GM23338 (cell line): ENCODE data around the gene KCTD14.

Experiments used
- EZH2 ChIP-seq: fragments of 200-600 bp; sonication (generic); IDR thresholded peaks from one replicate; pipeline ENCODE4 v1.8.0; 2017; ENCODE audit warnings: antibody characterized with exemption, mild to moderate bottlenecking, low read depth; ENCODE audit not compliant: unreplicated experiment
- EZH2phosphoT487 ChIP-seq: fragments of 200-600 bp; sonication (generic); IDR thresholded peaks from one replicate; pipeline ENCODE4 v1.8.1; 2018; ENCODE audit warnings: antibody characterized with exemption; ENCODE audit not compliant: unreplicated experiment
- JUNB ChIP-seq: IDR thresholded peaks from one replicate; pipeline ENCODE4 v1.6.1; 2016; ENCODE audit warnings: antibody characterized with exemption; ENCODE audit not compliant: unreplicated experiment
- POLR2AphosphoS5 ChIP-seq: IDR thresholded peaks from 2 replicates; pipeline ENCODE4 v1.6.1; 2016; ENCODE audit warnings: antibody characterized with exemption, low read depth
- TF ChIP-seq, protein P1 (sequence below), 2 experiments: fragments of 200-600 bp in 1 of 2; sonication (generic) in 1 of 2; conservative IDR thresholded peaks; 2 replicates each; pipeline versions ENCODE4 v1.5.1 to v1.6.1; 2016 to 2017; ENCODE audit warnings: antibody characterized with exemption in 2 of 2, low read depth in 2 of 2, mild to moderate bottlenecking in 2 of 2, moderate library complexity in 1 of 2

DNA sequence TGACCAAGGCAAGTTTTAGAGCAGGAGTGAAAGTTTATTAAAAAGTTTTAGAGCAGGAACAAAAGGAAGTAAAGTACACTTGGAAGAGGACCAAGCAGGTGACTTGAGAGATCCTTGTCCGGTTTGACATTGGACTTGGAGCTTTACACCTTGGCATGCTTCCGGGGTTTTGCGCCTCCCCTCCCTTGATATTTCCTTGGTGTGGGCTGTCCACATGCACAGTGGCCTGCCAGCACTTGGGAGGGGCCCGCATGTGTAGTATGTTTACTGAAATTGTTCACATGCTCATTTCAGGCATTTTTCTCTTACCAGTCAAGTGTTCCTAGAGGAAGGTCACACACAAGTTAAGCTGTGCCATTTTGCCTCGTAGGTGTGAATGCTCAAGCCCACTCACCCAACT, 21.6 kb upstream of the KCTD14 start:
- TF ChIP-seq, protein P1, sequence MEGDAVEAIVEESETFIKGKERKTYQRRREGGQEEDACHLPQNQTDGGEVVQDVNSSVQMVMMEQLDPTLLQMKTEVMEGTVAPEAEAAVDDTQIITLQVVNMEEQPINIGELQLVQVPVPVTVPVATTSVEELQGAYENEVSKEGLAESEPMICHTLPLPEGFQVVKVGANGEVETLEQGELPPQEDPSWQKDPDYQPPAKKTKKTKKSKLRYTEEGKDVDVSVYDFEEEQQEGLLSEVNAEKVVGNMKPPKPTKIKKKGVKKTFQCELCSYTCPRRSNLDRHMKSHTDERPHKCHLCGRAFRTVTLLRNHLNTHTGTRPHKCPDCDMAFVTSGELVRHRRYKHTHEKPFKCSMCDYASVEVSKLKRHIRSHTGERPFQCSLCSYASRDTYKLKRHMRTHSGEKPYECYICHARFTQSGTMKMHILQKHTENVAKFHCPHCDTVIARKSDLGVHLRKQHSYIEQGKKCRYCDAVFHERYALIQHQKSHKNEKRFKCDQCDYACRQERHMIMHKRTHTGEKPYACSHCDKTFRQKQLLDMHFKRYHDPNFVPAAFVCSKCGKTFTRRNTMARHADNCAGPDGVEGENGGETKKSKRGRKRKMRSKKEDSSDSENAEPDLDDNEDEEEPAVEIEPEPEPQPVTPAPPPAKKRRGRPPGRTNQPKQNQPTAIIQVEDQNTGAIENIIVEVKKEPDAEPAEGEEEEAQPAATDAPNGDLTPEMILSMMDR (conservative IDR thresholded peaks at IDR 0.05; ENCODE audit: low read depth in 2 of 2): no peak
- no peak for TF ChIP-seq JUNB
- TF ChIP-seq EZH2phosphoT487: no peak
- no peak for TF ChIP-seq POLR2AphosphoS5
- TF ChIP-seq EZH2: no peak
